Epithelial cell of esophagus (primary cell): Measurements from ENCODE around the gene SSR3.
A peak's percentile ranks its signal among the peaks of the same experiment; 100 is the strongest.

Source experiments
- DNase-seq: peaks from one replicate; pipeline ENCODE4 v3.0.0; 2010; ENCODE audit warnings: low read depth
- H3K4me3 ChIP-seq: 2 replicates; pipeline ENCODE4 v1.5.1; 2011; ENCODE audit warnings: mild to moderate bottlenecking, low read length, control low read depth
- CTCF ChIP-seq: IDR thresholded peaks from 2 replicates; pipeline ENCODE4 v1.5.1; 2011; ENCODE audit warnings: low read depth, mild to moderate bottlenecking, low read length, control low read depth, inconsistent platforms; ENCODE audit not compliant: insufficient read depth; ENCODE audit errors: missing control alignments

The SSR3 gene

GRCh38 chr3:156511987-156512677 is 42.8 kb downstream of the SSR3 start:
- no peak overlapping the region for H3K4me3 ChIP-seq
- DNase-seq: no peak
- TF ChIP-seq CTCF: no peak

GRCh38 chr3:156509189-156510174 is 45.4 kb downstream of the SSR3 start:
- peak; percentile 63 for DNase-seq
- peak; percentile 49 for TF ChIP-seq CTCF

GRCh38 chr3:156507285-156507684 is 47.6 kb downstream of the SSR3 start:
- no peak overlapping the region for H3K4me3 ChIP-seq
- DNase-seq: peak; percentile 51
- no peak for TF ChIP-seq CTCF

More at GRCh38 chr3:156509189-156510174, 45.4 kb downstream of the SSR3 start:
- H3K4me3 ChIP-seq: no peak overlapping the region

GRCh38 chr3:156498307-156498706 is 56.6 kb downstream of the SSR3 start:
- no peak for TF ChIP-seq CTCF
- no peak for DNase-seq
- no peak overlapping the region for H3K4me3 ChIP-seq

GRCh38 chr3:156497326-156497725 is 57.6 kb downstream of the SSR3 start:
- no peak for TF ChIP-seq CTCF
- DNase-seq: no peak
- no peak overlapping the region for H3K4me3 ChIP-seq

- DNase-seq: no peak
- H3K4me3 ChIP-seq: no peak overlapping the region
- TF ChIP-seq CTCF: no peak
Observed at GRCh38 chr3:156495816-156496215, 59.1 kb downstream of the SSR3 start.

GRCh38 chr3:156493887-156494286 is 61.0 kb downstream of the SSR3 start:
- no peak overlapping the region for H3K4me3 ChIP-seq
- no peak for TF ChIP-seq CTCF
- no peak for DNase-seq
